Fibroblast of lung (primary cell): ENCODE measurements around the gene DNAJA4. TPM values are rescaled to one million over a fixed set of nuclear protein-coding genes. Genes with fewer than 3 reads are reported as not detected.
A peak's percentile ranks its signal among the peaks of the same experiment; 100 is the strongest.

Source experiments
- DNase-seq, 2 donors: peaks; one replicate each; pipeline versions ENCODE4 v3.0.0 to v3.0.0-alpha.2; 2010; ENCODE audit warnings: low read depth in 2 of 2
- H2AFZ ChIP-seq: 2 replicates; pipeline ENCODE4 v1.5.1; 2012; ENCODE audit warnings: low read length, control low read depth, inconsistent platforms
- H3K27ac ChIP-seq: 2 replicates; pipeline ENCODE4 v1.5.1; 2011; ENCODE audit warnings: low read length, control low read depth; ENCODE audit not compliant: insufficient read depth
- H3K27me3 ChIP-seq: 2 replicates; pipeline ENCODE4 v1.5.1; 2011; ENCODE audit warnings: mild to moderate bottlenecking, low read length; ENCODE audit not compliant: control insufficient read depth, insufficient read depth
- H3K36me3 ChIP-seq: 2 replicates; pipeline ENCODE4 v1.5.1; 2011; ENCODE audit warnings: low read length; ENCODE audit not compliant: control insufficient read depth, insufficient read depth
- H3K4me1 ChIP-seq: 2 replicates; pipeline ENCODE4 v1.5.1; 2011; ENCODE audit warnings: low read length; ENCODE audit not compliant: control insufficient read depth, insufficient read depth; ENCODE audit errors: extremely low read depth
- H3K4me2 ChIP-seq: 2 replicates; pipeline ENCODE4 v1.5.1; 2011; ENCODE audit warnings: low read length, control low read depth; ENCODE audit not compliant: insufficient read depth; ENCODE audit errors: extremely low read depth
- H3K4me3 ChIP-seq, 4 experiments: fragments of 200-600 bp in 1 of 4; sonication (generic) in 1 of 4; replicated peaks in 1 of 4; 2 replicates each; pipeline ENCODE4 v1.5.1; 2011 to 2016; ENCODE audit warnings: low read length in 4 of 4, low read depth in 3 of 4, mild to moderate bottlenecking in 3 of 4, control low read depth in 2 of 4, inconsistent platforms in 1 of 4, mixed read lengths in 1 of 4; ENCODE audit not compliant: insufficient read depth in 1 of 4; ENCODE audit errors: control extremely low read depth in 1 of 4
- H3K79me2 ChIP-seq: 2 replicates; pipeline ENCODE4 v1.5.1; 2012; ENCODE audit warnings: mild to moderate bottlenecking, low read length, inconsistent platforms; ENCODE audit not compliant: control insufficient read depth, insufficient read depth
- H3K9ac ChIP-seq: 2 replicates; pipeline ENCODE4 v1.5.1; 2011; ENCODE audit warnings: mild to moderate bottlenecking, low read length, control low read depth; ENCODE audit not compliant: insufficient read depth
- H3K9me3 ChIP-seq: 2 replicates; pipeline ENCODE4 v1.5.1; 2012; ENCODE audit warnings: low read depth, low read length; ENCODE audit not compliant: control insufficient read depth, insufficient read depth
- H4K20me1 ChIP-seq: 2 replicates; pipeline ENCODE4 v1.5.1; 2011; ENCODE audit warnings: low read length; ENCODE audit not compliant: control insufficient read depth, insufficient read depth; ENCODE audit errors: extremely low read depth
- CTCF ChIP-seq, 2 donors: IDR thresholded peaks in 1 of 2; conservative IDR thresholded peaks in 1 of 2; 1 replicate in 1 of 2; 2 replicates in 1 of 2; pipeline ENCODE4 v1.5.1; 2011 to 2012; ENCODE audit warnings: low read length in 2 of 2, control low read depth in 1 of 2, inconsistent platforms in 1 of 2, low read depth in 1 of 2, mild to moderate bottlenecking in 1 of 2
- EZH2 ChIP-seq: IDR thresholded peaks from 2 replicates; pipeline ENCODE4 v1.5.1; 2012; ENCODE audit warnings: low read length, control low read depth, mild to moderate bottlenecking; ENCODE audit errors: missing control alignments
- polyA minus RNA-seq: library from RNA; depleted of rRNA, polyadenylated mRNA; stranded (reverse); fragments of >200 nt; gene quantifications from 2 replicates; pipeline ENCODE4 v1.2.3, GENCODE V29; 2011; ENCODE audit warnings: low replicate concordance
- polyA plus RNA-seq, 2 donors: library from polyadenylated mRNA; depleted of rRNA in 1 of 2; stranded (reverse) in 1 of 2; unstranded in 1 of 2; fragments of >200 nt; gene quantifications; 2 replicates each; pipeline ENCODE4 v1.2.1, GENCODE V29; 2011 to 2012; ENCODE audit warnings: missing spikeins in 1 of 2
- total RNA-seq: library from RNA; depleted of rRNA; stranded (reverse); fragments of >200 nt; gene quantifications from 2 replicates; pipeline ENCODE4 v1.2.1, GENCODE V29; 2014

The DNAJA4 gene
- total RNA-seq = 4.1 and 7.9 TPM in 2 replicates
- 2.3 and 3.1 TPM in 2 replicates for polyA plus RNA-seq
- polyA plus RNA-seq (2012) = 2.0 and 2.7 TPM in 2 replicates
- 0.41 and 0.43 TPM in 2 replicates for polyA minus RNA-seq

DNA sequence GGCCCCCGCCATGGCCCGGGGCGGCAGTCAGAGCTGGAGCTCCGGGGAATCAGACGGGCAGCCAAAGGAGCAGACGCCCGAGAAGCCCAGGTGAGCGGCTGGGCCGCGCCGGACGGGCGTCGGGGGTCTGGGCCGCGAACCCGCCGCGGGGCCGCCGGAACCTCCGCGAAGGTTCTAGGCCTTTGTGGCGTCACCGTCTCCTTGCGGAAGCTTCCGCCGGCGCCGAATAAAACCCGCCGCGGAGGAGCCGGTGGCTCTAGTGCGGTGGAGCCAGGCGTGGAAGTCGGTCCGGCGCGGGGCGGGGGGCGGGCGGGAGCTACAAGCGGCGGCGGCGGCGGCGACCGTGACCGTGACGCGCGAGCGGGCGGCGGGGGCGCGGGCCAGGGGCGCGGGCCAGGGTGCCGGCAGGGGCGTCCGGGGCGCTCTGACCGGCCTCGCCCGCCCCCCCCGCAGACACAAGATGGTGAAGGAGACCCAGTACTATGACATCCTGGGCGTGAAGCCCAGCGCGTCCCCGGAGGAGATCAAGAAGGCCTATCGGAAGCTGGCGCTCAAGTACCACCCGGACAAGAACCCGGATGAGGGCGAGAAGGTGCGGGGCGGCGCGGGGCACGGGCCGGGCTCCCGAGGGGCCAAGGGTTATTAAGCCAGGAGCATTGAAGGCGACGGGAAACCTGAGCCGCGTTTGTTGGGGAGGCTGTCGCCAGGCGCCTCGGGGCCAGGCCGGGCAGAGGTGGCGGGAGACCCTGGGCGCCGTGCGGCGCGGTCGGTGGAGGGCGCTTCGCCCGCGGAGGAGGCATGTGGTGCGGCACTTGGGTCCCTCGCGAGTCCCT is at the start of gene DNAJA4:
Gene DNAJA4 (plus strand): TSS at position 259 of the 833 bp plus-strand sequence. CDS start 202 bp downstream, at position 461.
- H3K4me3 ChIP-seq = peak within 1 kb of the TSS; percentile 27 to 54 (median 39)
- no peaks in the 10 kb centered on the region for H3K9me3 ChIP-seq
- no peaks in the 10 kb centered on the region for H4K20me1 ChIP-seq
- peak; percentile 43 to 46 for DNase-seq
- peak within 1 kb of the TSS; percentile 49 for H3K9ac ChIP-seq
- H3K4me1 ChIP-seq = peaks cover 2% of the 10 kb centered on the region
- TF ChIP-seq EZH2 (peak; percentile 32), CTCF (conservative IDR thresholded peaks at IDR 0.05 in 1 of 2, IDR thresholded peaks at IDR 0.05 in 1 of 2; ENCODE audit: low read depth in 1 of 2, low read length in 2 of 2) (no peak)
- H3K4me2 ChIP-seq = peak within 1 kb of the TSS; percentile 62
- H3K27me3 ChIP-seq = no peaks in the 10 kb centered on the region
- H2AFZ ChIP-seq = peak within 1 kb of the TSS; percentile 76
- no peak within 1 kb of the TSS for H3K27ac ChIP-seq
- H3K36me3 ChIP-seq = no peaks in the 10 kb centered on the region
- H3K79me2 ChIP-seq = no peaks in the 10 kb centered on the region

DNA sequence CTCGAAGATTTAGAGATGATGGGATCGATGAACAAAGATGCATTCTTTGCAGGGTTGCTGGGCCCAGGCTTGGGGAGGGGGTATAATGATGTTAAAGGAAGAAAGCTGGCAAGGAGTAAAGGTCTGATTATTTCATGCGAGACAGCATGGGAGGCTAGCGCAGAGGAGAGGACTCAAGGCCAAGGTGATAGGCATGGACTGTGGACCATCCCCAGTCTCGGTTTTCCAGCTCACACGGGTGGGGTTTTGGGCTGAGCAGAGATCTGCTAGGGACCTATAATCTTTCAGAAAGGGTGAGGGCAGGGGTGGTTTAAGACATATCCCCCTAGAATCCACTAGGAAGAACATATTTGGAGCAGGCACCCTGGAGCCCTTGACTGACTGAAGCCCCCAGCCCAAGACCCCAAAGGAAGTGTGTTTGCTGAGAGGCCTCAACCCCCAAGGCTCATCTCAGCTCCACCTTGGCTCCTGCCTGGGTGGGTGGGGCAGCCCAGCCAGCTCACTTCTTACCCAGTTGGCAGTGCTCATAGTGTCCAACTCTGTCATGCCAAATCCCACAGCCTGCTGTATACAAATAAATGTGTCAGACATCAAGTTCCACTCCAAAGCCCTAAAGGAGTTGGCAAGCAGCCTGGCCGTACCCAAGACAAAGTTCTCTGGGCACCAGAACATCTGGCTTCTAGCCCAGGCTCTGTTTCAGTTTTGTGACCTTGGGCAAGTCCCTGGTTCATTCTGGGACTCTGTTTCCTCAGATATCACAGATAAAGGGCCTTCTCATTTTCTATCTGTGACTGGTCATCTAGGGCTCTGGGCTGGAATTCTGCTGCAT is 47.9 kb upstream of the DNAJA4 start:
- Histone ChIP-seq H3K79me2 (no peaks in the 10 kb centered on the region), H3K4me2 (no peak overlapping the region)
- DNase-seq = peak; percentile 18 to 79

More for the DNA sequence above, 47.9 kb upstream of the DNAJA4 start:
- Histone ChIP-seq H3K4me1 (no peaks in the 10 kb centered on the region), H2AFZ (no peak overlapping the region), H3K9ac (no peak overlapping the region), H3K27me3 (no peaks in the 10 kb centered on the region), H3K27ac (no peak overlapping the region), H3K36me3 (no peaks in the 10 kb centered on the region), H3K4me3 (no peak overlapping the region), H3K9me3 (no peaks in the 10 kb centered on the region), H4K20me1 (no peaks in the 10 kb centered on the region)
- TF ChIP-seq EZH2 = no peak
- TF ChIP-seq CTCF (conservative IDR thresholded peaks at IDR 0.05 in 1 of 2, IDR thresholded peaks at IDR 0.05 in 1 of 2; ENCODE audit: low read depth in 1 of 2, low read length in 2 of 2) = no peak
